KOPT-K1 (cell line): ENCODE results near the gene NFASC.

ENCODE experiments used
- H3K27ac ChIP-seq: fragments of 200-600 bp; sonication (generic); 2 replicates; pipeline ENCODE4 v1.5.1; 2016; ENCODE audit warnings: antibody characterized with exemption, mild to moderate bottlenecking, low read depth, low read length; ENCODE audit not compliant: poor library complexity, severe bottlenecking
- H3K36me3 ChIP-seq: fragments of 200-600 bp; sonication (generic); 2 replicates; pipeline ENCODE4 v1.5.1; 2017; ENCODE audit warnings: antibody characterized with exemption, mild to moderate bottlenecking, low read length, moderate library complexity; ENCODE audit not compliant: insufficient read depth
- H3K9me3 ChIP-seq: fragments of 200-600 bp; sonication (generic); 2 replicates; pipeline ENCODE4 v1.5.1; 2017; ENCODE audit warnings: antibody characterized with exemption, low read length, mild to moderate bottlenecking; ENCODE audit not compliant: insufficient read depth, poor library complexity, severe bottlenecking

NFASC gene

GRCh38 chr1:204870160-204870912 lies at the start of gene NFASC:
Gene NFASC (plus strand): TSS chr1:204870862. CDS start chr1:204944316, 73,454 bp downstream.
- Histone ChIP-seq H3K9me3 (no peaks in the 10 kb centered on the region), H3K27ac (no peak within 1 kb of the TSS)

GRCh38 chr1:204821476-204821875 lies 49.2 kb upstream of the NFASC start:
- Histone ChIP-seq H3K36me3 (no peaks in the 10 kb centered on the region), H3K9me3 (no peaks in the 10 kb centered on the region), H3K27ac (no peak overlapping the region)

More at GRCh38 chr1:204870160-204870912, at the start of gene NFASC:
- H3K36me3 ChIP-seq, result no peaks in the 10 kb centered on the region

DNA sequence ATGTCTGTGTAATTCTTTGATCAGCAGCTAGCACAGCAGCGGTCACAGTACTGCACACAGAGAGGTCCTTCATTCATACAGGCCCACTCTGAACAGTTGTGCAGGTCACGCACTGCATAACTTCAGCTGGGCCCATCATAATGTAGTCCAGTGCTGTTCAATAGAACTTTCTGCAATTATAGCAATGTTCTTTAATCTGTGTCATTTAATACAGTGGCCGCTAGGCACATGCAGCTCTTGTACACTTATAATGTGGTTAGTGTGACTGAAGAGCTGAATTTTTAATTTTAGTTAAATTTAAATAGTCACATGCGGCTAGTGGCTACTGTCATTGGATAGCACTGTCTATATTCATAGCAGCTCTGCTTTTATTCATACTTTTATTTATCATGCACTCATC lies 48.7 kb upstream of the NFASC start:
- H3K27ac ChIP-seq, result no peak overlapping the region
- H3K36me3 ChIP-seq, result no peaks in the 10 kb centered on the region
- H3K9me3 ChIP-seq, result no peaks in the 10 kb centered on the region

DNA sequence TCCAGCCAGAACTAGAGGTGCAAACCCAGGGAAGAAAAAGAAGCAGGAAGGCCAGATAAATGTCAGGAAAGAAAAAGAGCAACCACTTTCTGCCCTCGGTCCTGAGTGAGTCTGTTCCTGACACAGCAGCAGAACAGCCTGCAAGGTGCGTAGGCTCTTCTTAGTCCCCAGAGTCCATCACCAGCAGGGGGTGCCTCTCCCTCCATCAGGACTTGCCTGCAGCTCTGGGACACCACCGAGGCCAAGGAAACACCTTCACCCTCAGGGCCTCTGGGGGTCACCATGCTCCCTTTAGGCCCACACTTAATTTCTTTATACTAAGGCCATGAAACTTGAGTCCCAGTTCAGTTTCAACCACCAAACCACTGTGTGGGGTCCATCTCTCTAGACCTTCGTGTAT lies 43.7 kb upstream of the NFASC start:
- Histone ChIP-seq H3K36me3 (no peaks in the 10 kb centered on the region), H3K27ac (no peak overlapping the region), H3K9me3 (no peaks in the 10 kb centered on the region)

DNA sequence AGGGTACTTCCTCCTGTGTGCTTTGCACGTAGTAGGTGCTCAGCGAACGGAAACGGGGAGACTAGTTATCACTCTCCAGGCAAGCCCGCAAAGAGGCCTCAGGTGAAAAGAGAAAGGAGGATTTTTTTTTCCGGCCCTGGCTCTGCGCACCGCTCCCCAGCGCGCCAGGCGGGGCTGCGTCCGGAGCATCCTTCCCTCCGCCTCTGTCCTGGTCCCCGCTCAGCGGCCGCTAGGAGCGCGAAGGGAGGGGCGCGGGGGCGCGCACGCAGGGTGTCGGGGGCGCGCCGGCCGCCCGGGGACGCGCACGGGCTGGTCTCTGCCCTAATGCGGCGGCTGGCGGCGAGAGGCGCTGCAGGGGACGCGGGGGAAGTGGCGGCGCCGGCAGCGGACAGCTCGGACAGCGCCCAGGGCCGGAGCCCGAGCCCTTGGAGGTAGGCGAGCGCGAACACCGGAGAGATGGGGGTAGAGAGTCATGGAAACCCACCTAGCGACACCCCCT lies 42.3 kb upstream of the NFASC start:
- Histone ChIP-seq H3K36me3 (no peaks in the 10 kb centered on the region), H3K9me3 (no peaks in the 10 kb centered on the region), H3K27ac (no peak overlapping the region)

- Histone ChIP-seq H3K36me3 (no peaks in the 10 kb centered on the region), H3K9me3 (no peaks in the 10 kb centered on the region), H3K27ac (no peak overlapping the region)
These were observed 41.4 kb upstream of the NFASC start for GRCh38 chr1:204829133-204829825.

DNA sequence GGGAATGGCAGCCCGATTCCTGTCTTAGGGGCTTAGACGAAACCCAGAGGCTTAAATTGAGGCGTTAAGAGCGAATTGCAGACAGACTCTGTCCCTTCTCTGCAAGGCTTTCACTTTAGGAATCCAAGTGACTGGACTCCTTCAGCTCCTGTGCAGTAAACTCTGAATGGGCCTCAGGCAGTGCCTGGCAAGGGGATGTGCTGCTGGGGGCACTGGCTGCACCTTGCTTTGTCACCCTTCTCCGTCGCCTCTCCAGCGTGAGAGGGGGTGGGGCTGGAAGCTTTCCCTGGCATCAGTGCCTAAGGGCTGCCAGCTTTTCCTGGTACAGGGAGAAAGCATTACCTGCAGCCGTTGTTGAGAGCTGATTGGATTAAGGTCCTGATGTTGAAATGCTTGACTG lies 39.9 kb upstream of the NFASC start:
- no peaks in the 10 kb centered on the region for H3K9me3 ChIP-seq
- H3K36me3 ChIP-seq, result no peaks in the 10 kb centered on the region
- H3K27ac ChIP-seq, result no peak overlapping the region

DNA sequence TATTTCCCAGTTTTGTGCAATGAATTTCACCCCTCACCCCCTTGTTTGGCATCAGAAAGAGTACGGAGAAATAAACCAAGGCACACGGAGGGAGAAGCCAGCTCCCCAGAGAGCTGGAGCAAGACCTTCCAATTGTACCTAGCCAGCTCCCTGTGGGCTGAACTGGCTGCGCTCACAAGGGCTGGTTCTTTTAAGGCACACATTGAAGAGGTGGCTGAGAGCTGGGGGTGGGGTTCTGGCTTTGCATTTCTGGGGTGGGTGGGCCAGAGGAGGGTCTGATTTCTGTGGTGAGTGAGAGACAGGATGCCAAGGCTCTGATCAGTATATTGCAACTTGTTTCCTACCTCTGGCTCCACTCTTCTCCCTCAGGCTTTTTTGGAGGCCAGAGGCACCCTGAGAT lies 39.5 kb upstream of the NFASC start:
- H3K27ac ChIP-seq, result no peak overlapping the region
- no peaks in the 10 kb centered on the region for H3K9me3 ChIP-seq
- H3K36me3 ChIP-seq, result no peaks in the 10 kb centered on the region

- no peak overlapping the region for H3K27ac ChIP-seq
- H3K36me3 ChIP-seq, result no peaks in the 10 kb centered on the region
- H3K9me3 ChIP-seq, result no peaks in the 10 kb centered on the region
These were observed 36.3 kb upstream of the NFASC start for GRCh38 chr1:204834336-204834735.

GRCh38 chr1:204834752-204835151 lies 35.9 kb upstream of the NFASC start:
- H3K27ac ChIP-seq, result no peak overlapping the region
- no peaks in the 10 kb centered on the region for H3K36me3 ChIP-seq
- no peaks in the 10 kb centered on the region for H3K9me3 ChIP-seq

DNA sequence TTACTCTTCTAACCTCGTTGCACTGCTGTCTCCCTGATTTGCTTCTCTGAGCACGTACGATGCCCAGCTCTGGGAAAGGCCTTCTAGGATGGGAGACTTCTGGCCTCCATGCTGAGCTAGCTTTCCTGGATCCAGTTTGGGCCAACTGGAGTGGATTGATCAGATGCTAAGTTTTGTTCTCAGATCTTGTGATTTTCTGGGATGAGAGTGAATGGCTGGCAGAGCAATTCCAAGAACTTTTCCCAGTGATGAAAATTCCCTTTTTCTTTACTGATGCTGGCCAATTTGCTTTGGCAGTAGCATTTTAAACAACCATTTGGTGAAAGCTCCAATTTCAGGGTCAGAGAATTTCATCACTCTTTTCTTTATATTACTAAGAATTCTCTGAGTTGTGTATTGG lies 34.9 kb upstream of the NFASC start:
- Histone ChIP-seq H3K36me3 (no peaks in the 10 kb centered on the region), H3K9me3 (no peaks in the 10 kb centered on the region), H3K27ac (no peak overlapping the region)

DNA sequence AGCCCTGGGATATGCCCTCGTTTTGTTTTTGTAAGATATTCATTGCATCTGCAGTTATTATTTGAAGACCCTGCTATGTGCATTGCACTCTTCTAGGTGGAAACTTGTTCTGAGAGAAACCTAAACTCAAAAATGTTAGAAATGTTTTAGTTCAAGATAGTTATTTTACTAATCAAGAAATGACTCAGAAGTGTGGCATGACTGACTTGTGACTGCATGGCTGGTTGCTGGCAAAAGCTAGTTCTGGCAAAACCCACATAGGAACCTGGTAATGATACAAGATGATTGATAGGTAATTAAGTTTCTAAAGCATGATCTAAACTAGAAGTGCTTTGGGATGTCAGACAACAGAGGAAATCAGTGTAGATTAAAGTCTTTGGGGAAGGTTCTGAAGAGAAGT lies 33.8 kb upstream of the NFASC start:
- H3K27ac ChIP-seq, result no peak overlapping the region
- H3K9me3 ChIP-seq, result no peaks in the 10 kb centered on the region
- H3K36me3 ChIP-seq, result no peaks in the 10 kb centered on the region

DNA sequence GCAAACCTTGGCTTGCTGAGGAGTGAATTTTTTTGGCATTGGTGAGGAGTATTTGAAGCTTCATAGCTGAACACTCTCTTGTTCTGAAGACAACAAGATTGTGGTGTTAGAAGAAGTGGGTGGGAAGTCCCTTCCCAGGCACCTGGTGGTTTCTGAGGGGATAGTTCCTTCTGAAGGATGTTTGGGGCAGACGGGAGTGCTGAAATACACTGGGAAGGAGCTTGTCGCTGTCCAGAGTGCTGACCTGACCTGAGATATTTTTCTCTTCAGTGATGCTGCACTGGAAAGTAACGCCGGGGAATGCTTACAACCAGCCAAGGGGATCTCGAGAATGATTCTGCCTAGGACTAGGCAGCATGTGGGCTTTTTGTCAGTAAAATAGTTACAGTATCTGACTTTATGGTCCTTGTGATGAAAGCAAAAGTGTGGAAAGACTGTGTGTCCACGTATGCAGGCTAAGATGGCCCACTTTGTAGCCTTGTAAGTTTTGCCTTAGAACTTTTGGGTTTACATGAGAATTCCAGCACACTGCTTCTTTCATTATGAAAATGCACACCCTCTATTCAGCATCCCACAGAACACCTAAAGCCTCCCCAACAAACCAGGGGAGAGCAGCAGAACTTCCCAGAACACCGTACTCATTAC lies 33.1 kb upstream of the NFASC start:
- Histone ChIP-seq H3K36me3 (no peaks in the 10 kb centered on the region), H3K9me3 (no peaks in the 10 kb centered on the region), H3K27ac (no peak overlapping the region)

GRCh38 chr1:204841316-204841715 lies 29.3 kb upstream of the NFASC start:
- H3K27ac ChIP-seq, result no peak overlapping the region

DNA sequence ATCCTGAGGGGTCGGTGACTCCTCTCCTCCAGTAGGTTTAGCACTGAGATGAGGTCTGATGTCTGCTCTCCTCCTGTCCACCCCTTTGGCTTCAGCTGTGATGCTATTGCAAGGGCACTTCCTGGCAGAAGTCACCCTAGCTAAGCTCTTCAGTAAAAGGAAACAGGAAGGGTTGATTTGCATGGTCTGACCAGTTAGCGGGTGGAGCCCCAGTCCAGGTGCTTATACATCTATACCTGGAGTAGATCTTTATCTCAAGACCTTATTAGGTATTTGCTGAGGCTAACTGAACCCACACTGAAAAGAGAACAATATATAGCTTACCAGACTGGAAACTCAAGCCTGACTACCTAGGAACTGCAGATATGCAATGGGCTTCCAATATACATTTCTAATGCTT lies 28.9 kb upstream of the NFASC start:
- Histone ChIP-seq H3K9me3 (no peaks in the 10 kb centered on the region), H3K36me3 (no peaks in the 10 kb centered on the region), H3K27ac (no peak overlapping the region)

More at GRCh38 chr1:204841316-204841715, 29.3 kb upstream of the NFASC start:
- no peaks in the 10 kb centered on the region for H3K9me3 ChIP-seq
- H3K36me3 ChIP-seq, result no peaks in the 10 kb centered on the region
